IMR-90 (cell line): ENCODE results near the gene TVP23A.

Experiments
- BHLHE40 ChIP-seq: fragments of 150-350 bp; IDR thresholded peaks from 2 replicates; pipeline ENCODE4 v1.6.1; 2016; ENCODE audit warnings: mild to moderate bottlenecking, low read depth, low read length
- FOS ChIP-seq: fragments of 150-350 bp; IDR thresholded peaks from 2 replicates; pipeline ENCODE4 v1.6.1; 2016; ENCODE audit warnings: low read depth, low read length
- MAFK ChIP-seq: IDR thresholded peaks from 2 replicates; pipeline ENCODE4 v1.6.1; 2012; ENCODE audit warnings: low read depth, low read length, improper control_type of control experiment
- MAZ ChIP-seq: IDR thresholded peaks from 2 replicates; pipeline ENCODE4 v1.6.1; 2012; ENCODE audit warnings: low read depth, mild to moderate bottlenecking, low read length, improper control_type of control experiment, moderate library complexity, borderline replicate concordance
- MXI1 ChIP-seq: IDR thresholded peaks from 2 replicates; pipeline ENCODE4 v1.6.1; 2012; ENCODE audit warnings: low read depth, mild to moderate bottlenecking, low read length, moderate library complexity, borderline replicate concordance
- POLR2A ChIP-seq: IDR thresholded peaks from 2 replicates; pipeline ENCODE4 v1.6.1; 2012; ENCODE audit warnings: mild to moderate bottlenecking, low read depth, low read length
- RAD21 ChIP-seq: IDR thresholded peaks from 2 replicates; pipeline ENCODE4 v1.6.1; 2012; ENCODE audit warnings: low read length, improper control_type of control experiment
- RFX5 ChIP-seq: IDR thresholded peaks from 2 replicates; pipeline ENCODE4 v1.8.0; 2012; ENCODE audit warnings: low read depth, mild to moderate bottlenecking, low read length, moderate library complexity
- SMC3 ChIP-seq: fragments of 150-350 bp; IDR thresholded peaks from 2 replicates; pipeline ENCODE4 v1.6.1; 2016; ENCODE audit warnings: low read depth, mild to moderate bottlenecking, antibody characterized with exemption, low read length, moderate library complexity
- TF ChIP-seq, protein P1 (sequence below): conservative IDR thresholded peaks from 2 replicates; pipeline ENCODE4 v1.5.1; 2012; ENCODE audit warnings: mild to moderate bottlenecking, low read depth, low read length, improper control_type of control experiment
- TF ChIP-seq, protein P2 (sequence below): fragments of 150-350 bp; IDR thresholded peaks from 2 replicates; pipeline ENCODE4 v1.6.1; 2016; ENCODE audit warnings: low read depth, mild to moderate bottlenecking, low read length, moderate library complexity, borderline replicate concordance
- TF ChIP-seq, protein P3 (sequence below): fragments of 150-350 bp; IDR thresholded peaks from 2 replicates; pipeline ENCODE4 v1.6.1; 2017; ENCODE audit warnings: mild to moderate bottlenecking, antibody characterized with exemption, low read length, low read depth

GRCh38 chr16:10859658-10860057, 41.1 kb upstream of the TVP23A start:
- TF ChIP-seq, protein P1, sequence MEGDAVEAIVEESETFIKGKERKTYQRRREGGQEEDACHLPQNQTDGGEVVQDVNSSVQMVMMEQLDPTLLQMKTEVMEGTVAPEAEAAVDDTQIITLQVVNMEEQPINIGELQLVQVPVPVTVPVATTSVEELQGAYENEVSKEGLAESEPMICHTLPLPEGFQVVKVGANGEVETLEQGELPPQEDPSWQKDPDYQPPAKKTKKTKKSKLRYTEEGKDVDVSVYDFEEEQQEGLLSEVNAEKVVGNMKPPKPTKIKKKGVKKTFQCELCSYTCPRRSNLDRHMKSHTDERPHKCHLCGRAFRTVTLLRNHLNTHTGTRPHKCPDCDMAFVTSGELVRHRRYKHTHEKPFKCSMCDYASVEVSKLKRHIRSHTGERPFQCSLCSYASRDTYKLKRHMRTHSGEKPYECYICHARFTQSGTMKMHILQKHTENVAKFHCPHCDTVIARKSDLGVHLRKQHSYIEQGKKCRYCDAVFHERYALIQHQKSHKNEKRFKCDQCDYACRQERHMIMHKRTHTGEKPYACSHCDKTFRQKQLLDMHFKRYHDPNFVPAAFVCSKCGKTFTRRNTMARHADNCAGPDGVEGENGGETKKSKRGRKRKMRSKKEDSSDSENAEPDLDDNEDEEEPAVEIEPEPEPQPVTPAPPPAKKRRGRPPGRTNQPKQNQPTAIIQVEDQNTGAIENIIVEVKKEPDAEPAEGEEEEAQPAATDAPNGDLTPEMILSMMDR, result no peak
- TF ChIP-seq POLR2A (no peak), MAZ (no peak), SMC3 (no peak), BHLHE40 (no peak), MXI1 (no peak), FOS (no peak), RFX5 (no peak), RAD21 (no peak), MAFK (no peak)
- TF ChIP-seq, protein P2, sequence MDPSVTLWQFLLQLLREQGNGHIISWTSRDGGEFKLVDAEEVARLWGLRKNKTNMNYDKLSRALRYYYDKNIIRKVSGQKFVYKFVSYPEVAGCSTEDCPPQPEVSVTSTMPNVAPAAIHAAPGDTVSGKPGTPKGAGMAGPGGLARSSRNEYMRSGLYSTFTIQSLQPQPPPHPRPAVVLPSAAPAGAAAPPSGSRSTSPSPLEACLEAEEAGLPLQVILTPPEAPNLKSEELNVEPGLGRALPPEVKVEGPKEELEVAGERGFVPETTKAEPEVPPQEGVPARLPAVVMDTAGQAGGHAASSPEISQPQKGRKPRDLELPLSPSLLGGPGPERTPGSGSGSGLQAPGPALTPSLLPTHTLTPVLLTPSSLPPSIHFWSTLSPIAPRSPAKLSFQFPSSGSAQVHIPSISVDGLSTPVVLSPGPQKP, result no peak
- TF ChIP-seq, protein P3, sequence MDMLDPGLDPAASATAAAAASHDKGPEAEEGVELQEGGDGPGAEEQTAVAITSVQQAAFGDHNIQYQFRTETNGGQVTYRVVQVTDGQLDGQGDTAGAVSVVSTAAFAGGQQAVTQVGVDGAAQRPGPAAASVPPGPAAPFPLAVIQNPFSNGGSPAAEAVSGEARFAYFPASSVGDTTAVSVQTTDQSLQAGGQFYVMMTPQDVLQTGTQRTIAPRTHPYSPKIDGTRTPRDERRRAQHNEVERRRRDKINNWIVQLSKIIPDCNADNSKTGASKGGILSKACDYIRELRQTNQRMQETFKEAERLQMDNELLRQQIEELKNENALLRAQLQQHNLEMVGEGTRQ, result no peak
